ENCODE measurements around the gene RHEX. TPM values are rescaled to one million over a fixed set of nuclear protein-coding genes. Genes with fewer than 3 reads are reported as not detected.

The RHEX gene
- total and polyA plus RNA-seq, 11 donors, result 0.16 to 0.60 (median 0.38) TPM; not detected in 5

- ATAC-seq, result no peak
- Histone ChIP-seq H3K4me1 (peaks cover 0 to 12% (median 0%) of the 10 kb centered on the region in 12 donors), H3K9me3 (no peaks in the 10 kb centered on the region), H3K27ac (no peak overlapping the region), H3K4me3 (no peak overlapping the region), H3K27me3 (no peaks in the 10 kb centered on the region), H3K36me3 (no peaks in the 10 kb centered on the region)
- TF ChIP-seq POLR2A (IDR thresholded peaks at IDR 0.05) (no peak), CTCF (IDR thresholded peaks at IDR 0.05) (no peak)
- intact Hi-C loops (cut with DNase I), result no loop called here
- WGBS, 4 donors, result 93 to 98% (median 95%) methylated on average over 2 of the region's 2 CpGs
- DNase-seq, result no peak
Measured at GRCh38 chr1:206083750-206084149, 30.8 kb downstream of the RHEX start.

GRCh38 chr1:206087091-206087490, 34.1 kb downstream of the RHEX start:
- ATAC-seq, result no peak
- 90 to 97% (median 95%) methylated on average over 3 of the region's 3 CpGs for WGBS, 4 donors
- intact Hi-C loops (cut with DNase I), result no loop called here

GRCh38 chr1:206089341-206089740, 36.4 kb downstream of the RHEX start:
- no peaks in the 10 kb centered on the region for H3K27me3 ChIP-seq
- no peak for DNase-seq
- no peak for ATAC-seq
- 80 to 84% (median 82%) methylated on average over 3 of the region's 3 CpGs for WGBS, 4 donors
- H3K9me3 ChIP-seq, result no peaks in the 10 kb centered on the region
- intact Hi-C loops (cut with DNase I), result no loop called here
- H3K36me3 ChIP-seq, result no peaks in the 10 kb centered on the region
- no peaks in the 10 kb centered on the region for H3K4me1 ChIP-seq
- H3K27ac ChIP-seq, result no peak overlapping the region
- H3K4me3 ChIP-seq, result no peak overlapping the region
- no peak for TF ChIP-seq POLR2A (IDR thresholded peaks at IDR 0.05)
- TF ChIP-seq CTCF (IDR thresholded peaks at IDR 0.05), result no peak

More at GRCh38 chr1:206087091-206087490, 34.1 kb downstream of the RHEX start:
- no peaks in the 10 kb centered on the region for H3K36me3 ChIP-seq
- DNase-seq, result no peak
- TF ChIP-seq POLR2A (IDR thresholded peaks at IDR 0.05), result no peak
- no peak for TF ChIP-seq CTCF (IDR thresholded peaks at IDR 0.05)
- H3K27me3 ChIP-seq, result no peaks in the 10 kb centered on the region
- no peaks in the 10 kb centered on the region for H3K9me3 ChIP-seq
- peaks cover 0 to 12% (median 0%) of the 10 kb centered on the region in 12 donors for H3K4me1 ChIP-seq
- no peak overlapping the region for H3K27ac ChIP-seq
- no peak overlapping the region for H3K4me3 ChIP-seq

- no peaks in the 10 kb centered on the region for H3K9me3 ChIP-seq
- no peaks in the 10 kb centered on the region for H3K36me3 ChIP-seq
- DNase-seq (no peak), ATAC-seq (no peak)
- no peak overlapping the region for H3K27ac ChIP-seq
- H3K4me3 ChIP-seq, result no peak overlapping the region
- H3K4me1 ChIP-seq, result peaks cover 0 to 5% (median 0%) of the 10 kb centered on the region in 12 donors
- WGBS, 4 donors, result 73 to 81% (median 77%) methylated on average over 7 of the region's 7 CpGs
- TF ChIP-seq CTCF (IDR thresholded peaks at IDR 0.05) (no peak), POLR2A (IDR thresholded peaks at IDR 0.05) (no peak)
- peaks cover 0 to 13% (median 0%) of the 10 kb centered on the region in 9 donors for H3K27me3 ChIP-seq
- intact Hi-C loops (cut with DNase I), result no loop called here
Measured at GRCh38 chr1:206094024-206094423, 41.1 kb downstream of the RHEX start.

All from heart left ventricle (tissue), 16 donors.